HG03135 (cell line): ENCODE measurements around the gene MRPL24.
"Not testable (repeated sequence)": the region's sequence is repeated elsewhere in the genome, so short reads cannot be mapped to it uniquely, and the experiment has no call there.

Experiments used
- ATAC-seq: cut with Tn5 transposase; IDR thresholded peaks from one replicate; pipeline ENCODE4 v1.9.1; 2021; ENCODE audit warnings: mild to moderate bottlenecking, moderate library complexity; ENCODE audit not compliant: unreplicated experiment

Gene MRPL24

DNA sequence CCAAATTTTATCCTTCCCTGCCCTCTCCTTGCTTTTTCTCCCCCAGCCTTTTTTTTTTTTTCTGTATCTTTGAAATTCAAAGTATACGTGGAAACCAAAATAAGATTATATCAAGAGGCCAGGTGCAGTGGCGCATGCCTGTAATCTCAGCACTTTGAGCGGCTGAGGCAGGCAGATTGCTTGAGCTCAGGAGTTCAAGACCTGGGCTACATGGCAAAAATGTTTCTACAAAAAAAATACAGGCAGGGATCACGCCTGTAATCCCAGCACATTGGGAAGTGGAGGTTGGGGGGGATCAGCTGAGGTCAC is 19.9 kb upstream of the MRPL24 start:
- ATAC-seq, result no peak

DNA sequence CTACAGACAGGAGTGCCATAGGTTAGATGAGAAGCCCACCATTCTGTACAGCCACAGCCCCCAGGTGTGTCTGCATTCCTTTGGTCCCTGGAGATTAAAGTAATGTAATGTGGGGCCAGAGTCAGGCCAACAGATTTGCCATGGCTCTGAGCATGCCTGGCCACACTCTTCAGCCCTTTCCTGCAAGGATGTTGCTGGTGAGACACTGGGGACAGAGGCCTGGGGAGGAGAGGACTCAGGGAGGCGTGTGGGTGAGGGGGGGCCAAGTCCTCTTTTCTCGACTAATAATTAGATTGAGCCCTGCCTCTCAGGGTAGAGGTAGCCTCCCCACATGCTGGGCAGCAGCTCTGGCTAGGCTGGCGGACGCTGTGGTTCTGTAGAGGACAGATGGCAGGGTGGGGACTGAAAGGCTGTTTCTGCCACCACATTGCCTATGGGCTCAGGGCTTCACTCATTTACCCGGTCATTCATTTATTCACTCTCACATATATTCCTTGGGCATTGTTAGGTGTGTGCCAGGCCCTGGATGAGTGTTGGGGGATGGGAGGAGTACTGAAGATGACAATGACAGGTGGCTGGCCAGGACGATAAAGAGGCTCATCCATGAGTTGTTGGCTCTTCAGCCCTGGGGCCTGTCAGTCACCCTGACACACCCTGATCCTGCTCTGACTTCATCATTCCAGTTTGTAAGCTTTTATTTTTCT is 19.4 kb upstream of the MRPL24 start:
- no peak for ATAC-seq

DNA sequence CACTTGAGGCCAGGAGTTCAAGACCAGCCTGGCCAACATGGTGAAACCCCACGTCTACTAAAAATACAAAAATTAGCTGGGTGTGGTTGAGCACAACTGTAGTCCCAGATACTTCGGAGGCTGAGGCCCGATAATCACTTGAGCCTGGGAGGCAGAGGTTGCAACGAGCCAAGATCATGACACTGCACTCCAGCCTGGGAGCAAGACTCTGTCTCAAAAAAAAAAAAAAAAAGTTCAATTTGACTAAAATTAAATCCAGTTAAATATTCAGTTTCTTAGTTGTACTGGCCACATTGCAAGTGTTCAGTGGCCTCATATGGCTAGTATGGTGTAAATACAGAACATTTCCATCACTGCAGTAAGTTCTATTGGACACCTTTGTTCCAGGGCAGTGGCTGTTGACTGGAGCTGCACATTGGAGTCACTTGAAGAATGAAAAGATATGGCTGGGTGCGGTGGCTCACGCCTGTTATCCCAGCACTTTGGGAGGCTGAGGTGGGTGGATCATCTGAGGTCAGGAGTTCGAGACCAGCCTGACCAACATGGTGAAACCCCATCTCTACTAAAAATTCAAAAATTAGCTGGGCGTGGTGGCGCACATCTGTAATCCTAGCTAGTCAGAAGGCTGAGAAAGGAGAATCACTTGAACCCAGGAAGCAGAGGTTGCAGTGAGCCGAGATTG is 16.8 kb upstream of the MRPL24 start:
- not testable (repeated sequence) for ATAC-seq

DNA sequence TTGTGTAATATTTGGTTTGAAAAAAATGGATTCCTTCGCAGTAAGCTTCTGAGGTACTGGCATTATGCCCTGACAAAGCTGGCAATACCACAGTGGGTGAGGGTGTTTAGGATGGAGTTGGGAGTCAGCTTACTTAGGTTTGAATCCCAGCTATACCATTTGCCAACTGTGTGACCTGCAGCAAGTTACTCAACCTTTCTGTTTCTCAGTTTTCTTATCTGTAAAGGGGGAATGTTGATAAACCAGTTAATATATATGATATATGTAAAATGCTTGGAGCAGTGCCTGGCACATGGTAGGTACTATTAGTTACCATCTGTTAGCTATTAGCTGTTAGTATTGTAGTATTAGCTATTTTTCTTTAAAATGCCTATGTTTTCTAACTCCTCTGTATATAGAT is 15.5 kb upstream of the MRPL24 start:
- no peak for ATAC-seq

DNA sequence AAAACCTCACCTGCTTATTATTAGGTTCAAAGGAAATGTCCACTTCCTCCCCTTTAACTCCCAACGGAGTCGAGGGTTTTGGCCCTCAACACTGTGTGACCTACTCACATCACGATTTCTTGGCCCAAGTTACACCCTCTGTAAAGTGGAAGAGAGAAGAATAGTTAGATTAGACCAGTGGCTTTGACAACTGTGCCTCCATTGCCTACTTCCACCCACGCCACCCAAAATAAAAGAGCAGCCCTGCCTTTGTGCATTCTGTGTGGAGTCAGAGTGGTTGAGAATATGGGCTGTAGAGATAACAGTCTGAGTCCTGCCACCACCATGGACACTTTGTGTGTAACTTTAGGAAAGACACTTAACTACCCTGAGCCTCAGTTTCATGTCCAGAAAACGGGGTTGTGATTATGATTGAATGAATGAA is 14.7 kb upstream of the MRPL24 start:
- ATAC-seq, result no peak

DNA sequence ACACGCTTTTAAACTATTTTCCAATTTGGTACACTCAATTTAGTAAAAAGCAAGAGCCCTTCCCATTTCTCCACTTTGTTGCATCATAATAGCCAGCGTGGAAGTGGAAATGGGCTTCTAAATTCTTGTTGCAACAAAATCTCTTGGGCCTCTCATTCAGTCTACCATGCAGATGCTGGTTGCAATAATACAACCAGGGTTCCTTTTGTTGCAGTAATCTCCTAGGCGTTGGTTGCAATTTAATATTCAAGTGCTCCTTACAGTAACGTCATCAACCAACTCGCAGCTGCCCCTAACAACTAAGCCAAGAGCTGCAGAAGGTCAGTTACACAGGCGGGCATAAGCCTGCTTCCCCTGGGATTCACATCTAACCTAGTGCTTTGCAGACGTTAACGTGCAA is 13.3 kb upstream of the MRPL24 start:
- no peak for ATAC-seq

- ATAC-seq, result no peak
These were observed 12.1 kb upstream of the MRPL24 start for GRCh38 chr1:156752843-156753482.

GRCh38 chr1:156751757-156752481 is 11.0 kb upstream of the MRPL24 start:
- peak; percentile 55 for ATAC-seq

- ATAC-seq, result no peak
These were observed 10.5 kb upstream of the MRPL24 start, which contains the start of gene HDGF for GRCh38 chr1:156751451-156751756. TSS of gene HDGF (minus strand) at chr1:156751675. CDS start at chr1:156751429, 246 bp downstream.

DNA sequence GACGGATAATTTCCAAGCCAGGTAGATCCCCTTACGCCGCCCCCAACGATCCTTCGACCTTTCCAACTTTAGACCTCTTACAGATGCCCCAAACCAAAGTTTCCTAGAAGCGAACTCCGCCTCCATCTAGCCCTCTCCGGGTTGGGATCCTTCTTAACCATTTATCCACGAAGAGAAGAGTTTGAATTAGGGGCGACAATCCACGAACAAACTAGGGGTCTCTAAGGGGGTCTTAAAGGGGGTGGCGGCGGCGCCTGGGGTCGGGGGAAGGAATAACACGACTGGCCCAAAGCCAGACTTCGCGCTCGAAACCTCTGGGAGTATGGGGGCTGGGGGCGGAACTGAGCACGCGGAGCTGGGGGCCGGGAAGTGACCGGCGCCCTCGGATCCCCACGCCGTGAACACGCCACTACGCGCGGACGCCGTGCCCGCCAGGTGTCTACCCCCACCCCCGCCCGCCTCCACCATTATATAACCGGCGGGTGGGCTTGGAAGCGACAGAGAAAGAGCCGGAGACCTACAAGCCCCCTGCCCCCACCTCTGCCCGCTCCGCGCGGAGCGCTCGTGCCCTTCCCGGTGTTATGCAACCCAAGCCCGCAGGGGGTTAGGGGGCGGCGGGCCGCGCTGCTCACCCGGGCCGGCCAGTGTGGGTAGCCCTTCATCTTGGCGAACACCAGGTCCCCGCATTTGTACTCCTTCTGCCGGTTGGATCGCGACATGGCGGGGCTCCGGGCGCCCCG is 10.0 kb upstream of the MRPL24 start:
- peak; percentile 19 for ATAC-seq

DNA sequence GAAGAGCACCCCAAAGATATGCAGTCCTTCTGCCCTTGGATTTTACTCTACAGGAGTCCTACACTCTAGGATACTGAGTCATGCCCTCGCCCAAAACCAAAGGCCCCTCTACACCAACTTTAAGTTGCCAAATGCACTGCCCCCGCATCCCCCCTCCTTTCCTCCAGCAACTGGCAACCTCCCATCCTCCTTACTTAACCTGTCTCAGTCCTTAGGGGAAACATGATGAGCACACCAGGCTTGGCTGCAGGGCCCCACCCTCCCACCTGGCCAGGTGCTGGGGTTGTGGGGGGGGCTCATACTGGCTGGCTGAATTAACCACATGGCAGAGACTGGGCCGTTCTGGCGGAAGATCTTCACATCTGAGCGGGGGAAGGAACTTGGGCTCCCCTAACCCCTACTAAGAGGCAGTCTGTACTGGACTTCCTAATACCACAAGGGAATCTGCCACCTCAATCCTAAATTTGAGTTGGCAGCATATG is 9.3 kb upstream of the MRPL24 start:
- no peak for ATAC-seq

DNA sequence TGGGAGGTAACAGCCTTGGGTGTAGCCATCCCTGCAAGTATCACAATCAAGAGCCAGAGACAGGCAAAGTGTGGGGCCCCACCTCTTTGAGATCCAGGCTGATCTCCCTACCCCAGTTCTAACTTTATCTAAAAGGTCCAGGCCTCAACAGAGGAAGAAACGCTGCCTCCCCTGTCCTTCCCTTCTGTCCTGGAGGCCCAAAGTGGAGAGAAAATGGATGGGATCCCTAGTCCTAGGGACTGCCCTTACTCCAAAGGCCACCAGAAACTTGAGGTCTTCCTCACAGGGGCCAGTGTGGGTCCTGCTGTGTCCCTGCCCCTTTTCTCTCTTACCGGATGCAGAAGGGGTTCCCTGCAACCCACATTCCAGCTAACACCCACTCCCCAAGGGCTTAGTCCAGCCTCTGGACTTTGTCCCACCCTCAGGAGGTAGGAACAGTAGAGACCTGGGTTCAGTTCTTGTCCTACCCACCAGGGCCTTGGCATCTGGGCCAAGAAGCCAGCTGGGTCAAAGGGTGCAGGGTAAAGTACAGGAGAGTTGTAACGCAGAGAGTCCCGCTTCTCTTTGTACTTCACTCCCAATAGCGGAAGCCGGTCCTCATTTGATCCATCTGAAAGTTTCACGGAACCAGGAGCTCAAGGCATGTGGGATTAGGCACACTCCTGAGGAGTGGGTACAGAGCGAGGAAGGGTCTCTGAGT is 8.7 kb upstream of the MRPL24 start:
- no peak for ATAC-seq

GRCh38 chr1:156748670-156749418 is 8.0 kb upstream of the MRPL24 start:
- no peak for ATAC-seq

- ATAC-seq, result no peak
These were observed 7.1 kb upstream of the MRPL24 start for GRCh38 chr1:156747742-156748669.

GRCh38 chr1:156746728-156747631 is 6.1 kb upstream of the MRPL24 start:
- no peak for ATAC-seq

GRCh38 chr1:156746406-156746727 is 5.5 kb upstream of the MRPL24 start:
- no peak for ATAC-seq

DNA sequence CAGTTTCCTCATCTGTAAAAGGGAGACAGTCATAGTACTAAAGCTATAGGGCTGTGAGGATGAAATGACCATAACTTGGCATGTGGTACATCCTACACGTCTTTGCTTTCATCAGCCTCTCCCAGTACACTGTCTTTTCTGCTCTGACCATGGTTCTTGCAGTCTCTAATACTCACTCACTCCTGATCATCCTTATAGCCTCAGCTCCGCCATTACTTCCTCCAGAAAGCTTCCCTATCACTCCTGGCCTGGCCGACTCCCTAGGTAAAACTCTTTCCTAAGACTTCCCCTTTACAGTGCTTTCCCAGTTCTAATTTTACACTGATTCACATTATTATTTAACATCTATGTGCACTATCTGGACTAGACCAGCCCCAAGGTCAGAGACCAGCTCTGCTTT is 5.0 kb upstream of the MRPL24 start:
- no peak for ATAC-seq
